HG03342 (cell line): Measurements from ENCODE around the gene KNOP1.
"Not testable (repeated sequence)": the region's sequence is repeated elsewhere in the genome, so short reads cannot be mapped to it uniquely, and the experiment has no call there.

Experiments used
- ATAC-seq: cut with Tn5 transposase; IDR thresholded peaks from one replicate; pipeline ENCODE4 v1.9.1; 2021; ENCODE audit warnings: mild to moderate bottlenecking, moderate library complexity; ENCODE audit not compliant: unreplicated experiment

The KNOP1 gene

GRCh38 chr16:19688396-19689024, 29.5 kb downstream of the KNOP1 start:
- ATAC-seq, result no peak

- no peak for ATAC-seq
Observed at GRCh38 chr16:19687279-19687678, 30.7 kb downstream of the KNOP1 start.

- no peak for ATAC-seq
Observed at GRCh38 chr16:19685176-19685575, 32.9 kb downstream of the KNOP1 start.

- ATAC-seq, result no peak
Observed at GRCh38 chr16:19683453-19684236, 34.4 kb downstream of the KNOP1 start.

- ATAC-seq, result no peak
Observed at GRCh38 chr16:19681637-19682036, 36.4 kb downstream of the KNOP1 start.

GRCh38 chr16:19680881-19681340, 37.1 kb downstream of the KNOP1 start:
- ATAC-seq, result no peak

- ATAC-seq, result not testable (repeated sequence)
Observed at GRCh38 chr16:19679281-19679680, 38.7 kb downstream of the KNOP1 start.

- ATAC-seq, result no peak
Observed at GRCh38 chr16:19678804-19679203, 39.2 kb downstream of the KNOP1 start.

GRCh38 chr16:19677402-19677801, 40.6 kb downstream of the KNOP1 start:
- no peak for ATAC-seq

- no peak for ATAC-seq
Observed at GRCh38 chr16:19674485-19674884, 43.5 kb downstream of the KNOP1 start.

GRCh38 chr16:19672378-19672777, 45.6 kb downstream of the KNOP1 start:
- no peak for ATAC-seq

- ATAC-seq, result no peak
Observed at GRCh38 chr16:19666477-19666876, 51.5 kb downstream of the KNOP1 start.

GRCh38 chr16:19665313-19665712, 52.7 kb downstream of the KNOP1 start:
- not testable (repeated sequence) for ATAC-seq

GRCh38 chr16:19664166-19664565, 53.9 kb downstream of the KNOP1 start:
- ATAC-seq, result no peak

GRCh38 chr16:19662351-19662750, 55.7 kb downstream of the KNOP1 start:
- no peak for ATAC-seq

- ATAC-seq, result no peak
Observed at GRCh38 chr16:19660432-19660831, 57.6 kb downstream of the KNOP1 start.

- ATAC-seq, result no peak
Observed at GRCh38 chr16:19659554-19659953, 58.5 kb downstream of the KNOP1 start.

- ATAC-seq, result no peak
Observed at GRCh38 chr16:19657831-19658230, 60.2 kb downstream of the KNOP1 start.

- no peak for ATAC-seq
Observed at GRCh38 chr16:19655242-19655777, 62.7 kb downstream of the KNOP1 start.

GRCh38 chr16:19654147-19654546, 63.9 kb downstream of the KNOP1 start:
- ATAC-seq, result no peak
